ENCODE measurements around the gene LCN6. TPM values are rescaled to one million over a fixed set of nuclear protein-coding genes. Genes with fewer than 3 reads are reported as not detected.
A peak's percentile ranks its signal among the peaks of the same experiment; 100 is the strongest.

Gene LCN6
- polyA plus RNA-seq, 3 donors: not detected

DNA sequence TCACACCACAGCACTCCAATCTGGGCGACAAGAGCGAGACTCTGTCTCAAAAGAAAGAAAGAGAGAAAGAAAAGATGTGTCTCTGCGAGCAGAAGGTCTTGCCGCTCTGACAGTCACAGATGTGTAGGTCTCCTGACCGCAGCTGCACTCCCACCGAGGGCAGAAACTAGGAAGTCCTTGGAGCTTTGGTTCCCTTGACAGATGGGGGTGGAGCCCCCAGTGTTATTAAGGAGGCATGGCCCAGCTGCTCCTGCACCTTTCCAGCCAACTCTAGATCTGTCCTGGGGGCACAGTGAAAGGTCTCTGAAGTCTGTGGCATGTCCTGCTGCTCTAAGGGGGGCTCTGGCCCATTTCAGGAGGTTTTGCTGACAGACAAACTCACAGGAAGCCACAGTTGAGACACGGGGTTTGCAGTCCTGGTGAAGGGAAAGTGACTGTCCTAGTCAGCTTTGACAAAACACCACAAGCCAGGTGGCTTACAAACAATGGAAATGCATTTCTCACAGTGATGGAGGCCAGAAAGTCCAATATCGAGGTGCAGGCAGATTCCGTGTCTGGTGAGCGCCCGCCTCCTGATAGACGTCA, 45.0 kb downstream of the LCN6 start:
- peak; percentile 41 to 49 (median 46) for DNase-seq
- H3K27ac Mint-ChIP-seq: peak overlapping the region in 6 of 7 donors; percentile 27 to 80 (median 61)
- no peaks in the 10 kb centered on the region for H3K79me2 ChIP-seq (ENCODE audit: insufficient read depth, low read length)

DNA sequence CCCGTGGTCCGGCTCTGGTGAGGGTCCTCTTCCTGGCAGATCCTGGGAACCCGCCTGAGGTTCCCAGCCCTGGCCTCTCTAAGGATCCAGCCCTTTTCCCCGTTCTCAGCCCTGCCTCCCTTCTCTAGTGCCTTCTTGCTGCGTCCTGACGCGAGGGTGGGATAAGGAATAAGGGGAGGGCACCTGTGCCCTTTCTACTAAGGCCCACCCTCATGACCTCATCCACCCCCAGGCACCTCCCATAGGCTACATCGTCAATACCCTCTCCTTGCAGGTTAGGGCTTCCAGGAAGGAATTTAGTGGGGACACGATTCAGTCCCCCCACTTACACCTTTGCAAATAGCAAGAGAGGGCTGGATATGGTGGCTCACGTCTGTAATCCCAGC, 46.7 kb downstream of the LCN6 start:
- peaks cover 2 to 15% of the 10 kb centered on the region in 2 donors for H3K27me3 ChIP-seq (ENCODE audit: control insufficient read depth in 2 of 2, insufficient read depth in 2 of 2, low read length in 2 of 2)
- H3K4me1 ChIP-seq (ENCODE audit: control insufficient read depth in 1 of 2, insufficient read depth in 2 of 2, low read length in 2 of 2): peaks cover 66 to 73% of the 10 kb centered on the region in 2 donors
- peak overlapping the region; percentile 50 to 86 for H3K27ac ChIP-seq (ENCODE audit: low read depth in 1 of 2, low read length in 2 of 2)
- H3K9ac ChIP-seq (ENCODE audit: insufficient read depth, low read length, poor library complexity, severe bottlenecking): peak overlapping the region; percentile 63
- peak overlapping the region; percentile 62 for H2AFZ ChIP-seq (ENCODE audit: insufficient read depth, low read depth, low read length, poor library complexity, severe bottlenecking)
- TF ChIP-seq, protein P1, sequence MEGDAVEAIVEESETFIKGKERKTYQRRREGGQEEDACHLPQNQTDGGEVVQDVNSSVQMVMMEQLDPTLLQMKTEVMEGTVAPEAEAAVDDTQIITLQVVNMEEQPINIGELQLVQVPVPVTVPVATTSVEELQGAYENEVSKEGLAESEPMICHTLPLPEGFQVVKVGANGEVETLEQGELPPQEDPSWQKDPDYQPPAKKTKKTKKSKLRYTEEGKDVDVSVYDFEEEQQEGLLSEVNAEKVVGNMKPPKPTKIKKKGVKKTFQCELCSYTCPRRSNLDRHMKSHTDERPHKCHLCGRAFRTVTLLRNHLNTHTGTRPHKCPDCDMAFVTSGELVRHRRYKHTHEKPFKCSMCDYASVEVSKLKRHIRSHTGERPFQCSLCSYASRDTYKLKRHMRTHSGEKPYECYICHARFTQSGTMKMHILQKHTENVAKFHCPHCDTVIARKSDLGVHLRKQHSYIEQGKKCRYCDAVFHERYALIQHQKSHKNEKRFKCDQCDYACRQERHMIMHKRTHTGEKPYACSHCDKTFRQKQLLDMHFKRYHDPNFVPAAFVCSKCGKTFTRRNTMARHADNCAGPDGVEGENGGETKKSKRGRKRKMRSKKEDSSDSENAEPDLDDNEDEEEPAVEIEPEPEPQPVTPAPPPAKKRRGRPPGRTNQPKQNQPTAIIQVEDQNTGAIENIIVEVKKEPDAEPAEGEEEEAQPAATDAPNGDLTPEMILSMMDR (IDR thresholded peaks at IDR 0.05): no peak
- peaks cover 71% of the 10 kb centered on the region for H3K4me1 Mint-ChIP-seq
- DNase-seq: no peak
- H3K27me3 Mint-ChIP-seq (ENCODE audit: low read depth in 3 of 3): peaks cover 14 to 34% (median 20%) of the 10 kb centered on the region in 3 donors
- H3K36me3 ChIP-seq (replicated peaks in 1 of 2; ENCODE audit: control insufficient read depth in 1 of 2, insufficient read depth in 2 of 2, low read length in 2 of 2): no peaks in the 10 kb centered on the region
- intact Hi-C loops (cut with micrococcal nuclease): loop anchor here in 1 of 2 donors (10.0 kb wide), 1 partner anchor 747 kb away; no protein-coding TSS in a partner anchor
- H3K4me3 Mint-ChIP-seq: peak overlapping the region; percentile 73 to 87
- peaks cover 0 to 7% (median 0%) of the 10 kb centered on the region in 7 donors for H3K9me3 Mint-ChIP-seq
- WGBS (ENCODE audit: insufficient coverage): 0% methylated on average over 2 of the region's 10 CpGs
- H3K4me2 ChIP-seq (replicated peaks; ENCODE audit: extremely low read depth, low read length, poor library complexity, severe bottlenecking): peak overlapping the region; percentile 66
- H4K20me1 ChIP-seq (ENCODE audit: insufficient read depth, low read length): no peaks in the 10 kb centered on the region
- H3K9me3 ChIP-seq (replicated peaks in 1 of 2; ENCODE audit: control insufficient read depth in 1 of 2, insufficient read depth in 1 of 2, low read length in 2 of 2): no peaks in the 10 kb centered on the region
- peak overlapping the region in 1 of 3 experiments; percentile 55 for H3K4me3 ChIP-seq (replicated peaks in 1 of 3; ENCODE audit: low read depth in 2 of 3, low read length in 3 of 3)
- H3K79me2 ChIP-seq (ENCODE audit: insufficient read depth, low read length): no peaks in the 10 kb centered on the region
- H3K27ac Mint-ChIP-seq: peak overlapping the region; percentile 87 to 94 (median 92)
- H3K36me3 Mint-ChIP-seq: peaks cover 0 to 4% of the 10 kb centered on the region in 2 donors

More for the DNA sequence above, 45.0 kb downstream of the LCN6 start:
- H3K27ac ChIP-seq (ENCODE audit: low read depth in 1 of 2, low read length in 2 of 2): no peak overlapping the region
- H3K27me3 ChIP-seq (ENCODE audit: control insufficient read depth in 2 of 2, insufficient read depth in 2 of 2, low read length in 2 of 2): peaks cover 2 to 15% of the 10 kb centered on the region in 2 donors
- Mint-ChIP-seq H3K4me1 (peaks cover 57% of the 10 kb centered on the region), H3K27me3 (ENCODE audit: low read depth in 3 of 3) (peaks cover 14 to 37% (median 22%) of the 10 kb centered on the region in 3 donors), H3K9me3 (peaks cover 0 to 7% (median 0%) of the 10 kb centered on the region in 7 donors), H3K36me3 (peaks cover 0 to 4% of the 10 kb centered on the region in 2 donors), H3K4me3 (peak overlapping the region in 1 of 2 donors; percentile 26)
- TF ChIP-seq, protein P1 (IDR thresholded peaks at IDR 0.05): no peak
- WGBS (ENCODE audit: insufficient coverage): 22% methylated on average over 8 of the region's 12 CpGs
- no peak overlapping the region for H3K4me3 ChIP-seq (replicated peaks in 1 of 3; ENCODE audit: low read depth in 2 of 3, low read length in 3 of 3)
- H3K36me3 ChIP-seq (replicated peaks in 1 of 2; ENCODE audit: control insufficient read depth in 1 of 2, insufficient read depth in 2 of 2, low read length in 2 of 2): no peaks in the 10 kb centered on the region
- H3K4me2 ChIP-seq (replicated peaks; ENCODE audit: extremely low read depth, low read length, poor library complexity, severe bottlenecking): peak overlapping the region; percentile 1
- intact Hi-C loops (cut with micrococcal nuclease): loop anchor here in 1 of 2 donors (10.0 kb wide), 1 partner anchor 749 kb away; no protein-coding TSS in a partner anchor
- H2AFZ ChIP-seq (ENCODE audit: insufficient read depth, low read depth, low read length, poor library complexity, severe bottlenecking): no peak overlapping the region
- H3K9ac ChIP-seq (ENCODE audit: insufficient read depth, low read length, poor library complexity, severe bottlenecking): no peak overlapping the region
- no peaks in the 10 kb centered on the region for H3K9me3 ChIP-seq (replicated peaks in 1 of 2; ENCODE audit: control insufficient read depth in 1 of 2, insufficient read depth in 1 of 2, low read length in 2 of 2)
- no peaks in the 10 kb centered on the region for H4K20me1 ChIP-seq (ENCODE audit: insufficient read depth, low read length)
- H3K4me1 ChIP-seq (ENCODE audit: control insufficient read depth in 1 of 2, insufficient read depth in 2 of 2, low read length in 2 of 2): peaks cover 51 to 59% of the 10 kb centered on the region in 2 donors

Data from CD14-positive monocyte (primary cell).